Stimulated activated CD8-positive, alpha-beta memory T cell treated with anti-CD3 and anti-CD28 coated beads, Interleukin-7, amount 100 ng/mL, for 24 hours (primary cell): Measurements from ENCODE around the gene ACSBG1.

Experiments used
- DNase-seq: peaks from one replicate; pipeline ENCODE4 v3.0.0-alpha.2; 2020; ENCODE audit warnings: low read depth

Gene ACSBG1

GRCh38 chr15:78130466-78131294 lies 103.7 kb downstream of the ACSBG1 start:
- no peak for DNase-seq

DNA sequence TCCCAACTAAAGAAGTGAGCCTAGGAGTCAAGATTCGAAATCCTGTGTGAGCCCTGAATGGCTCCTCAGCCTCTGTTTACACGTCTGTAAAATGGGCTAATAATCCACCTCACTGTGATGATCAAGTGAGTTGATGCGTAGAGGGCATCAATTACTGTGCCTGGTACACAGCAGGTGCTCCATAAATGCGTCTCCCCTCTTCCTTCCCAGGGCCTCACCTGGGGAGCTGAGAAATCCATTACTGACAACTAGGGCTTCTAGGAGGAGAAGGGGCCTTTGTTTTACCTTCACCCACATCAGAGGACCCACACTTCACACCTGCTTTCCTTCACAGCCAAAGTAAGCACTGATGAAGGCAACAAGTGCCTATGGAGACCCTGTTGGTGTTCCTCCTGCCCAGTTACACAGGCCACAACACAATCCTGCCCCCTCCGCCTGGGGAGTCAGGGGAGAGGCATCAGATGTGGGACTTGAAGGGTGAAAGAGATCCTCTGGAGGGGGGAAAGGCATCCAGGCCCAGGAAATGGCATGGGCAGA lies 104.5 kb downstream of the ACSBG1 start:
- no peak for DNase-seq

DNA sequence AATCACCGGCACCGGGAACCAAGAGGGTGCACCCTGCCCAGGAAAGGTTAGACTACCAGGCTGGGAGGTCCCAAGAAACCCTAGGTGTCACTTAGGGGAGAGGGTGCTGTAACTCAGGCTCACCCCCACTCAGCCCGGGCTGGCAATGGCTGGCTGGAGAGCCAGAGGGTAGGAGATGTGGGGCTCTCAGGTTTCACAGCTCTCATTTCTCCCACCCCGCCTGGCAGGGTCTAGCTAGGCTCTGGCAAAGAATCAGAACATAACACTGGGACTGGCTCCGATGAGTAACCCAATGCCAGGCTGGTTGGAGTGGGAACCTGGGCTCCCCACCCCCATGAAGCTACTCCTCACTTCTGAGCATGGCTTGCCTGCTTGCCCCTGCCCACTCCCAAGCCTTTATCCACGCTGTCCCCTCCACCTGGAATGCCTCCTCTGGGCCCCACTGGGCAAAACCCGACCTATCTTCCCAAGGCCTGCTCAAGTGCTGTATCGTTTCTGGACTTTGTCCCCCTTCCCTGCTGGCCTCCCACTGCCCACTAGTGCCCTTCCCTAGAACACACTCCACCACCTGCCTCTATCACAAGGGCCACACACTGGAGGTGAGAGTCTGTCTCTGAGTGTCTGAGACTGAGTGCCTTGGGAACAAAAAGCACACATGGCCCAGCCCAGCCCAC lies 105.2 kb downstream of the ACSBG1 start:
- no peak for DNase-seq

GRCh38 chr15:78127882-78128281 lies 106.5 kb downstream of the ACSBG1 start:
- no peak for DNase-seq

- DNase-seq = no peak
Measured at GRCh38 chr15:78125267-78125666, 109.1 kb downstream of the ACSBG1 start.

- DNase-seq = no peak
Measured at GRCh38 chr15:78120523-78120922, 113.8 kb downstream of the ACSBG1 start.
